Activated CD8-positive, alpha-beta T cell treated with anti-CD3 and anti-CD28 coated beads for 36 hours (primary cell): ENCODE results near the gene FAM177A1. TPM values are rescaled to one million over a fixed set of nuclear protein-coding genes. Genes with fewer than 3 reads are reported as not detected.
"Not testable (repeated sequence)": the region's sequence is repeated elsewhere in the genome, so short reads cannot be mapped to it uniquely, and the experiment has no call there.

Experiments
- ATAC-seq: fragments of 200-7000 bp; cut with Tn5 transposase; one replicate; pipeline ENCODE4 v1.10.0; 2021; ENCODE audit warnings: mild to moderate bottlenecking, moderate library complexity
- CTCF ChIA-PET: fragments of 350-600 bp; sonication (Branson Sonifier 250); formaldehyde crosslinking; loops from one replicate; lab custom pipeline; 2021; ENCODE audit warnings: antibody characterized with exemption; lab: Charles Lee
- POLR2A ChIA-PET: fragments of 350-600 bp; sonication (Branson Sonifier 250); formaldehyde crosslinking; loops from one replicate; lab custom pipeline; 2021; ENCODE audit warnings: antibody characterized with exemption; lab: Charles Lee
- DNase-seq: peaks from one replicate; pipeline ENCODE4 v3.0.0-alpha.2; 2020
- H3K27ac Mint-ChIP-seq: one replicate; pipeline ENCODE4 v1.8.0; 2021; ENCODE audit warnings: mild to moderate bottlenecking, mixed read lengths
- H3K27me3 Mint-ChIP-seq: one replicate; pipeline ENCODE4 v1.8.0; 2021; ENCODE audit warnings: mixed read lengths
- H3K36me3 Mint-ChIP-seq: one replicate; pipeline ENCODE4 v1.8.0; 2021; ENCODE audit warnings: low read depth, mixed read lengths
- H3K4me1 Mint-ChIP-seq: one replicate; pipeline ENCODE4 v1.8.0; 2021; ENCODE audit warnings: low read depth, mixed read lengths
- H3K4me3 Mint-ChIP-seq: one replicate; pipeline ENCODE4 v1.8.0; 2021; ENCODE audit warnings: mild to moderate bottlenecking, moderate library complexity, mixed read lengths
- H3K9me3 Mint-ChIP-seq: one replicate; pipeline ENCODE4 v1.8.0; 2021; ENCODE audit warnings: mixed read lengths
- intact Hi-C: fragments of 100-400 bp; cut with micrococcal nuclease; formaldehyde crosslinking; loops from one replicate; pipeline ENCODE4 v1.10.0; 2022
- total RNA-seq, 2 experiments: library from RNA; stranded (reverse); gene quantifications; one replicate each; pipeline ENCODE4 v1.2.3, GENCODE V29; 2021
- TF ChIP-seq, protein P1 (sequence below): fragments of 200-600 bp; IDR thresholded peaks from one replicate; pipeline ENCODE4 v1.8.0; 2022; ENCODE audit warnings: antibody characterized with exemption, mild to moderate bottlenecking

The FAM177A1 gene
- total RNA-seq, 2 experiments from 2014 or later: 28.0 to 35.8 TPM

DNA sequence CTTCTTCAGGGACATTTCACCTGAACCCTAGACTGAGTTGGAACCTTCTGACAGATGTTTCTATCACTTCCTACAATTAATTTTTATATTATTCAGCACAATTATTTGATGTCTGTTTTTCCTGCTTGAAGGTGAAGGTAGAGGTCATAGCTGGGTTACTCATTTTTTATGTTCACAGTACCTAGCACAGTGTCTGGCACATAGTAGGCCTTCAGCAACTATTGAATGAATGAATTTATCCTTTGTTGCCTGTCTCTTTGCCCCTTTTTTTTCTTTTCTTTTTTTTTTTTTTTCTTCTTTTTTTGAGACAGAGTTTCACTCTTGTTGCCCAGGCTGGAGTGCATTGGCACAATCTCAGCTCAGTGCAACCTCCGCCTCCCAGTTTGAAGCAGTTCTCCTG, 29.5 kb upstream of the FAM177A1 start:
- no peaks in the 10 kb centered on the region for H3K27me3 Mint-ChIP-seq
- peak overlapping the region; percentile 64 for H3K27ac Mint-ChIP-seq
- TF ChIP-seq, protein P1, sequence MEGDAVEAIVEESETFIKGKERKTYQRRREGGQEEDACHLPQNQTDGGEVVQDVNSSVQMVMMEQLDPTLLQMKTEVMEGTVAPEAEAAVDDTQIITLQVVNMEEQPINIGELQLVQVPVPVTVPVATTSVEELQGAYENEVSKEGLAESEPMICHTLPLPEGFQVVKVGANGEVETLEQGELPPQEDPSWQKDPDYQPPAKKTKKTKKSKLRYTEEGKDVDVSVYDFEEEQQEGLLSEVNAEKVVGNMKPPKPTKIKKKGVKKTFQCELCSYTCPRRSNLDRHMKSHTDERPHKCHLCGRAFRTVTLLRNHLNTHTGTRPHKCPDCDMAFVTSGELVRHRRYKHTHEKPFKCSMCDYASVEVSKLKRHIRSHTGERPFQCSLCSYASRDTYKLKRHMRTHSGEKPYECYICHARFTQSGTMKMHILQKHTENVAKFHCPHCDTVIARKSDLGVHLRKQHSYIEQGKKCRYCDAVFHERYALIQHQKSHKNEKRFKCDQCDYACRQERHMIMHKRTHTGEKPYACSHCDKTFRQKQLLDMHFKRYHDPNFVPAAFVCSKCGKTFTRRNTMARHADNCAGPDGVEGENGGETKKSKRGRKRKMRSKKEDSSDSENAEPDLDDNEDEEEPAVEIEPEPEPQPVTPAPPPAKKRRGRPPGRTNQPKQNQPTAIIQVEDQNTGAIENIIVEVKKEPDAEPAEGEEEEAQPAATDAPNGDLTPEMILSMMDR: no peak
- DNase-seq (no peak), ATAC-seq (no peak)
- CTCF ChIA-PET: no interaction called here
- no peak overlapping the region for H3K4me3 Mint-ChIP-seq
- H3K4me1 Mint-ChIP-seq: no peaks in the 10 kb centered on the region
- H3K9me3 Mint-ChIP-seq: no peaks in the 10 kb centered on the region
- H3K36me3 Mint-ChIP-seq: peaks cover 42% of the 10 kb centered on the region
- POLR2A ChIA-PET: no interaction called here
- intact Hi-C loops: no loop called here

DNA sequence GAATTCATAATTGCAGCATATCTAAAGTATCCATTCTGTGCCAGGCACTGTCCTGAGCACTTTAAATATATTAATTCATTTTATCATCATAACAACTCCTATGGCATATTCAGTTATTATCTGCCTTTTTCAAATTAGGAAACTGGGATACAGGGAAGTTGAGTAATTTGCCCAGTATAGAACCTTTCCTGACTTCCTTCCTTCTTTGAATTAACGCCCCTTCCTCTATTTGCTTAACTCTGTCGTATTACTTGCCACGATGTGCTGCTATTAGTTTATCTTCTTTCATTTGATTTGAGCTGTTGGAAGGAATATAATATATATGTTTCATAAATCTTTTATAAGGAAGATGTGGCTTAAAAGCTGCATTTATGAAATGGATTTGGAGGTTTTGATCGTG, 25.4 kb upstream of the FAM177A1 start:
- peaks cover 36% of the 10 kb centered on the region for H3K36me3 Mint-ChIP-seq
- intact Hi-C loops: no loop called here
- no peaks in the 10 kb centered on the region for H3K4me1 Mint-ChIP-seq
- H3K4me3 Mint-ChIP-seq: no peak overlapping the region
- no peaks in the 10 kb centered on the region for H3K27me3 Mint-ChIP-seq
- ChIA-PET CTCF (no interaction called here), POLR2A (interaction anchor here (1.6 kb wide), 1 partner anchor 11 kb away, joined by 4 read pairs; no protein-coding TSS in a partner anchor)
- TF ChIP-seq, protein P1: no peak
- no peak for ATAC-seq
- H3K27ac Mint-ChIP-seq: no peak overlapping the region
- no peak for DNase-seq
- no peaks in the 10 kb centered on the region for H3K9me3 Mint-ChIP-seq

DNA sequence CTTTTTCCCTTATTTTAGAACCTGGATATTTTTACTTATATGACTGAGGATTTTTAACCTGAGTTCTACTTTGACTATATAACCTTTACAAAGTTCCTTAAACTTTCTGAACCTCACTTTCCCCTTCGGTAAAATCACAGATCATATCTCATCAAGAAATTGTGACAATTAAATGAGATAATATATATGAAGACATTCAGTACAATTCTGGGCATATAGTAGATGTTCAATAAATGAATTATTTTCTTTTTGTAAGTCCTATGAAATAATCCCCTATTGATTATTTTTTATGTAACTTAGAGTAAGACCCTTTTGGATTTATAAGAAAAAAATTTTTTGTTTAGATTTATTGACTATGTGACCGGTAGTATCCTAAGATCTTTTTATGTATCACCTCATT, 17.6 kb upstream of the FAM177A1 start:
- POLR2A ChIA-PET: no interaction called here
- intact Hi-C loops: no loop called here
- CTCF ChIA-PET: no interaction called here
- Mint-ChIP-seq H3K4me1 (no peaks in the 10 kb centered on the region), H3K9me3 (peaks cover 4% of the 10 kb centered on the region), H3K27me3 (no peaks in the 10 kb centered on the region), H3K4me3 (no peak overlapping the region), H3K36me3 (peaks cover 42% of the 10 kb centered on the region), H3K27ac (no peak overlapping the region)
- ATAC-seq: no peak
- DNase-seq: no peak
- TF ChIP-seq, protein P1: no peak

- TF ChIP-seq, protein P1: no peak
- H3K4me1 Mint-ChIP-seq: no peaks in the 10 kb centered on the region
- ChIA-PET CTCF (interaction anchor here (0.6 to 0.7 kb wide), 2 partner anchors 14 to 942 kb away, joined by 3 read pairs; no protein-coding TSS in a partner anchor), POLR2A (no interaction called here)
- H3K4me3 Mint-ChIP-seq: no peak overlapping the region
- no peaks in the 10 kb centered on the region for H3K27me3 Mint-ChIP-seq
- no peak for DNase-seq
- H3K36me3 Mint-ChIP-seq: peaks cover 47% of the 10 kb centered on the region
- ATAC-seq: no peak
- peaks cover 20% of the 10 kb centered on the region for H3K9me3 Mint-ChIP-seq
- no peak overlapping the region for H3K27ac Mint-ChIP-seq
- intact Hi-C loops: no loop called here
Measured at GRCh38 chr14:35032562-35032961, 13.5 kb upstream of the FAM177A1 start.

GRCh38 chr14:35034440-35034833, 11.6 kb upstream of the FAM177A1 start:
- ATAC-seq (no peak), DNase-seq (no peak)
- TF ChIP-seq, protein P1: no peak
- ChIA-PET CTCF (no interaction called here), POLR2A (no interaction called here)
- Mint-ChIP-seq H3K27ac (no peak overlapping the region), H3K4me1 (no peaks in the 10 kb centered on the region), H3K36me3 (peaks cover 40% of the 10 kb centered on the region), H3K4me3 (no peak overlapping the region), H3K9me3 (peaks cover 20% of the 10 kb centered on the region), H3K27me3 (no peaks in the 10 kb centered on the region)
- intact Hi-C loops: no loop called here

DNA sequence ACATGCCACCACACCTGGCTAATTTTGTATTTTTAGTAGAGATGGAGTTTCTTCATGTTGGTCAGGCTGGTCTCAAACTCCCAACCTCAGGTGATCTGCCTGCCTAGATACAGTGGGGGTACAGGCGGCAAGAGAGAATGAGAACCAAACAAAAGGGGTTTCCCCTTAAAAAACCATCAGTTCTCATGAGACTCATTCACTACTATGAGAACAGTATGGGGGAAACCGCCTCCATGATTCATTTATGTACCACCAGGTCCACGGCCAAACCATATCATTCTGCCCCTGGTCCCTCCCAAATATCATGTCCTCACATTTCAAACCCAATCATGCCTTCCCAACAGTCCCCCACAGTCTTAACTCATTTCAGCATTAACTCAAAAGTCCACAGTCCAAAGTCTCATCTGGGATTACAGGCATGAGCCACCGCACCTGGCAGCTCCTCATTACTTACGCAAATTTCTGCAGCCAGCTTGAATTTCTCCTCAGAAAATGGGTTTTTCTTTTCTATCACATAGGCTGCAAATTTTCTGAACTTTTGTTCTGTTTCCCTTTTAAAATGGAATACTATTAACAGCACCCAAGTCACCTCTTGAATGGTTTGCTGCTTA, 11.0 kb upstream of the FAM177A1 start:
- H3K4me1 Mint-ChIP-seq, H3K27me3 Mint-ChIP-seq, H3K4me3 Mint-ChIP-seq, ATAC-seq, intact Hi-C loops, CTCF ChIA-PET, DNase-seq, POLR2A ChIA-PET, H3K27ac Mint-ChIP-seq: not testable (repeated sequence)
- H3K9me3 Mint-ChIP-seq: peaks cover 20% of the 10 kb centered on the region
- peaks cover 36% of the 10 kb centered on the region for H3K36me3 Mint-ChIP-seq

DNA sequence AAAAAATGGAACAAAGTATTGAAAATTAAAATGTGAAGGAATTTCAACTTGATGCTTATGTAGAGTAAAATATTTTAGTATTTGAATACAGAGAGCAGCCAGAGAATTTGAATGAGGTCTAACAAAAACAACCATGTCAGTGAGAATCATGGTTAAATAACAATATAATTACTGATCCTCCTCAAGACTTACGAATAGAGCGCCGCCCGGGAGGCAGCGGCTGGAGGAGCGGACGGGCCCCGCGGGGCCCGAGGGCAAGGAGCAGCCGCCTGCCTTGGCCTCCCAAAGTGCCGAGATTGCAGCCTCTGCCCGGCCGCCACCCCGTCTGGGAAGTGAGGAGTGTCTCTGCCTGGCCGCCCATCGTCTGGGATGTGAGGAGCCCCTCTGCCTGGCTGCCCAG, 7.8 kb upstream of the FAM177A1 start:
- H3K4me1 Mint-ChIP-seq, POLR2A ChIA-PET, DNase-seq, H3K27ac Mint-ChIP-seq, H3K27me3 Mint-ChIP-seq, CTCF ChIA-PET, H3K4me3 Mint-ChIP-seq, intact Hi-C loops, ATAC-seq: not testable (repeated sequence)
- Mint-ChIP-seq H3K36me3 (peaks cover 19% of the 10 kb centered on the region), H3K9me3 (peaks cover 17% of the 10 kb centered on the region)
